GM12878 (cell line): Measurements from ENCODE around the gene TTC39B. TPM values are rescaled to one million over a fixed set of nuclear protein-coding genes. Genes with fewer than 3 reads are reported as not detected.

ENCODE experiments used
- ATAC-seq: fragments of 200-7000 bp; cut with Tn5 transposase; 3 replicates; pipeline ENCODE4 v1.9.1; 2020; ENCODE audit warnings: mild to moderate bottlenecking, moderate library complexity
- BruUV-seq: library from RNA; stranded (reverse); fragments of 400-500 nt; replicated peaks from 2 replicates; lab custom pipeline; 2021; lab: Mats Ljungman, UMichigan
- CTCF ChIA-PET: fragments of 300-600 bp; sonication (Branson Sonifier 250); formaldehyde crosslinking; extraction: SDS; loops from one replicate; lab custom pipeline; 2021; ENCODE audit warnings: inconsistent platforms; lab: Yijun Ruan, JAX
- POLR2A ChIA-PET: fragments of 350-600 bp; formaldehyde crosslinking; extraction: SDS; loops from one replicate; lab custom pipeline; 2021; ENCODE audit warnings: inconsistent platforms; lab: Charles Lee
- RAD21 ChIA-PET: fragments of 300-600 bp; sonication (Branson Sonifier 250); formaldehyde crosslinking; loops from one replicate; lab custom pipeline; 2023; ENCODE audit warnings: antibody characterized with exemption; ENCODE audit not compliant: unreplicated experiment; lab: Charles Lee
- SMC1A ChIA-PET: fragments of 300-600 bp; sonication (Branson Sonifier 250); formaldehyde crosslinking; loops from one replicate; lab custom pipeline; 2023; ENCODE audit not compliant: unreplicated experiment, uncharacterized antibody; lab: Charles Lee
- DNase-seq: peaks from one replicate; pipeline ENCODE4 v3.0.0-alpha.2; 2011; ENCODE audit warnings: low read depth, low spot score
- FAIRE-seq: peaks from 3 replicates; lab custom pipeline; 2011; peaks lifted over from hg19 to GRCh38; lab: Jason Lieb, UNC
- H2AFZ ChIP-seq: 2 replicates; pipeline ENCODE4 v1.6.0; 2011; ENCODE audit warnings: low read depth, low read length, control low read depth; ENCODE audit not compliant: control insufficient read depth
- H3K27ac ChIP-seq: 2 replicates; pipeline ENCODE4 v1.5.1; 2011; ENCODE audit warnings: control low read depth; ENCODE audit not compliant: control insufficient read depth, insufficient read depth
- H3K27me3 ChIP-seq, 2 experiments: replicated peaks in 1 of 2; 2 replicates each; pipeline versions ENCODE4 v1.6.0 to v1.6.1; 2011; ENCODE audit warnings: low read length in 1 of 2; ENCODE audit not compliant: control insufficient read depth in 2 of 2, insufficient read depth in 2 of 2
- H3K36me3 ChIP-seq, 2 experiments: 2 replicates each; pipeline ENCODE4 v1.5.1; 2011; ENCODE audit warnings: low read length in 1 of 2; ENCODE audit not compliant: control insufficient read depth in 2 of 2, insufficient read depth in 2 of 2
- H3K4me1 ChIP-seq: 2 replicates; pipeline ENCODE4 v1.6.1; 2011; ENCODE audit warnings: mild to moderate bottlenecking, low read length, moderate library complexity, mixed read lengths; ENCODE audit not compliant: control insufficient read depth, insufficient read depth
- H3K4me2 ChIP-seq: 2 replicates; pipeline ENCODE4 v1.6.0; 2011; ENCODE audit warnings: control low read depth; ENCODE audit not compliant: control insufficient read depth, insufficient read depth
- H3K4me3 ChIP-seq: fragments of 200-600 bp; sonication (generic); 2 replicates; pipeline ENCODE4 v1.5.1; 2016
- H3K79me2 ChIP-seq: 2 replicates; pipeline ENCODE4 v1.6.0; 2011; ENCODE audit warnings: low read length; ENCODE audit not compliant: control insufficient read depth, insufficient read depth
- H3K9ac ChIP-seq: 2 replicates; pipeline ENCODE4 v1.8.0; 2011; ENCODE audit warnings: low read length, control low read depth, mixed read lengths; ENCODE audit not compliant: control insufficient read depth, insufficient read depth
- H3K9me3 ChIP-seq: replicated peaks from 3 replicates; pipeline ENCODE4 v1.5.1; 2011; ENCODE audit warnings: mild to moderate bottlenecking, low read length; ENCODE audit not compliant: control insufficient read depth, insufficient read depth
- H4K20me1 ChIP-seq: 2 replicates; pipeline ENCODE4 v1.6.0; 2011; ENCODE audit not compliant: control insufficient read depth, insufficient read depth
- EP300 ChIP-seq, 2 experiments: fragments of 150-350 bp in 1 of 2; IDR thresholded peaks; 2 replicates each; pipeline ENCODE4 v1.6.1; 2011 to 2012; ENCODE audit warnings: low read depth in 2 of 2, low read length in 2 of 2, borderline replicate concordance in 1 of 2, improper control_type of control experiment in 1 of 2, inconsistent platforms in 1 of 2; ENCODE audit not compliant: control insufficient read depth in 1 of 2
- NR2F1 ChIP-seq: fragments of 450-650 bp; conservative IDR thresholded peaks from 2 replicates; pipeline ENCODE4 v1.6.1; 2017; ENCODE audit warnings: mild to moderate bottlenecking
- RUNX3 ChIP-seq: IDR thresholded peaks from 2 replicates; pipeline ENCODE4 v1.6.1; 2012; ENCODE audit warnings: low read length, inconsistent platforms
- TCF12 ChIP-seq: IDR thresholded peaks from 2 replicates; pipeline ENCODE4 v1.6.1; 2011; ENCODE audit warnings: low read depth, mild to moderate bottlenecking, low read length
- WGBS: methylation state at CpG from one replicate; pipeline ENCODE4 v1.1.6; 2016; ENCODE audit warnings: low lambda C conversion rate; ENCODE audit not compliant: insufficient replicate concordance, insufficient coverage; ENCODE audit errors: missing lambda C conversion rate; 5-methylcytosine and 5-hydroxymethylcytosine counted together
- in situ Hi-C: fragments of 300-500 bp; cut with MboI; formaldehyde crosslinking; loops from 9 replicates; pipeline ENCODE4 v1.14.3; 2018; ENCODE audit warnings: mixed read lengths
- intact Hi-C: fragments of 100-400 bp; cut with micrococcal nuclease; formaldehyde crosslinking; loops from one replicate; pipeline ENCODE4 v1.14.2; 2022; ENCODE audit not compliant: unreplicated experiment
- polyA plus RNA-seq, 11 experiments: library from polyadenylated mRNA; depleted of rRNA in 4 of 11; unstranded in 6 of 11; stranded (reverse) in 5 of 11; fragments of >200 nt; fragmentation: Nextera tagmentation in 4 of 11; fragmentation: Illumina TruSeq in 1 of 11; extraction: Ambion mirVana in 4 of 11; extraction: Trizol in 1 of 11; gene quantifications; 1 replicate in 1 of 11; 2 replicates in 10 of 11; pipeline versions ENCODE4 v1.2.1 to v1.2.3, GENCODE V29; 2011 to 2016; ENCODE audit warnings: inconsistent platforms in 2 of 11, missing spikeins in 2 of 11, low read depth in 1 of 11
- total RNA-seq, 4 experiments: library from RNA; depleted of rRNA in 3 of 4; stranded (reverse); fragments of >200 nt in 3 of 4; fragmentation: Illumina TruSeq in 1 of 4; extraction: Trizol in 1 of 4; gene quantifications; 2 replicates each; pipeline versions ENCODE4 v1.2.1 to v1.2.3, GENCODE V29; 2013 to 2021
- TF ChIP-seq, protein P1 (sequence below): fragments of 450-650 bp; conservative IDR thresholded peaks from 2 replicates; pipeline ENCODE4 v1.6.1; 2017; ENCODE audit warnings: mild to moderate bottlenecking, moderate library complexity
- TF ChIP-seq, protein P2 (sequence below): fragments of 450-650 bp; IDR thresholded peaks from 2 replicates; pipeline ENCODE4 v1.6.1; 2018; ENCODE audit warnings: borderline replicate concordance, mild to moderate bottlenecking; ENCODE audit not compliant: partially characterized antibody

The TTC39B gene
- total and polyA plus RNA-seq, 10 of the 15 experiments (the other 5 are each of a cell fraction or from before 2014, with no cell fraction given), result 0.68 to 2.5 (median 1.5) TPM

DNA sequence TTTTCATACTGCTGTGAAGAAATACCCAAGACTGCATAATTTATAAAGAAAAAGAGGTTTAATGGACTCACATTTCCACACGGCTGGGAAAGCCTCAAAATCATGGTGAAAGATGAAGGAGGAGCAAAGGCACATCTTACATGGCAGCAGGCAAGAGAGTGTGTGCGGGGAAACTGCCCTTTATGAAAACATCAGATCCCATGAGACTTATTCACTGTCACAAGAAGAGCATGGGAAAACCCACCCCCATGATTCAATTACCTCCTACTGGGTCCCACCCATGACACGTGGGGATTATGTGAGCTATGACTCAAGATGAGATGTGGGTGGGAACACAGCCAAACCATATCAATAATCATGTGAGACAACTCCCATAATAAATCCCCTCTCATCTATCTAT is 8.7 kb downstream of the TTC39B start:
- DNase-seq (no peak), ATAC-seq (no peak), FAIRE-seq (no peak)
- no peak for TF ChIP-seq NR2F1
- TF ChIP-seq RUNX3, result no peak
- TF ChIP-seq, protein P1, sequence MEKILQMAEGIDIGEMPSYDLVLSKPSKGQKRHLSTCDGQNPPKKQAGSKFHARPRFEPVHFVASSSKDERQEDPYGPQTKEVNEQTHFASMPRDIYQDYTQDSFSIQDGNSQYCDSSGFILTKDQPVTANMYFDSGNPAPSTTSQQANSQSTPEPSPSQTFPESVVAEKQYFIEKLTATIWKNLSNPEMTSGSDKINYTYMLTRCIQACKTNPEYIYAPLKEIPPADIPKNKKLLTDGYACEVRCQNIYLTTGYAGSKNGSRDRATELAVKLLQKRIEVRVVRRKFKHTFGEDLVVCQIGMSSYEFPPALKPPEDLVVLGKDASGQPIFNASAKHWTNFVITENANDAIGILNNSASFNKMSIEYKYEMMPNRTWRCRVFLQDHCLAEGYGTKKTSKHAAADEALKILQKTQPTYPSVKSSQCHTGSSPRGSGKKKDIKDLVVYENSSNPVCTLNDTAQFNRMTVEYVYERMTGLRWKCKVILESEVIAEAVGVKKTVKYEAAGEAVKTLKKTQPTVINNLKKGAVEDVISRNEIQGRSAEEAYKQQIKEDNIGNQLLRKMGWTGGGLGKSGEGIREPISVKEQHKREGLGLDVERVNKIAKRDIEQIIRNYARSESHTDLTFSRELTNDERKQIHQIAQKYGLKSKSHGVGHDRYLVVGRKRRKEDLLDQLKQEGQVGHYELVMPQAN, result no peak
- no peak for TF ChIP-seq EP300 (IDR thresholded peaks at IDR 0.05; ENCODE audit: borderline replicate concordance in 1 of 2, control insufficient read depth in 1 of 2, low read depth in 2 of 2, low read length in 2 of 2)
- TF ChIP-seq, protein P2, sequence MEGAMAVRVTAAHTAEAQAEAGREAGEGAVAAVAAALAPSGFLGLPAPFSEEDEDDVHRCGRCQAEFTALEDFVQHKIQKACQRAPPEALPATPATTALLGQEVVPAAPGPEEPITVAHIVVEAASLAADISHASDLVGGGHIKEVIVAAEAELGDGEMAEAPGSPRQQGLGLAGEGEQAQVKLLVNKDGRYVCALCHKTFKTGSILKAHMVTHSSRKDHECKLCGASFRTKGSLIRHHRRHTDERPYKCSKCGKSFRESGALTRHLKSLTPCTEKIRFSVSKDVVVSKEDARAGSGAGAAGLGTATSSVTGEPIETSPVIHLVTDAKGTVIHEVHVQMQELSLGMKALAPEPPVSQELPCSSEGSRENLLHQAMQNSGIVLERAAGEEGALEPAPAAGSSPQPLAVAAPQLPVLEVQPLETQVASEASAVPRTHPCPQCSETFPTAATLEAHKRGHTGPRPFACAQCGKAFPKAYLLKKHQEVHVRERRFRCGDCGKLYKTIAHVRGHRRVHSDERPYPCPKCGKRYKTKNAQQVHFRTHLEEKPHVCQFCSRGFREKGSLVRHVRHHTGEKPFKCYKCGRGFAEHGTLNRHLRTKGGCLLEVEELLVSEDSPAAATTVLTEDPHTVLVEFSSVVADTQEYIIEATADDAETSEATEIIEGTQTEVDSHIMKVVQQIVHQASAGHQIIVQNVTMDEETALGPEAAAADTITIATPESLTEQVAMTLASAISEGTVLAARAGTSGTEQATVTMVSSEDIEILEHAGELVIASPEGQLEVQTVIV, result no peak
- no peak for TF ChIP-seq TCF12
- no peaks in the 10 kb centered on the region for H3K36me3 ChIP-seq
- H3K9me3 ChIP-seq, result no peaks in the 10 kb centered on the region; the same call in 2 of the 3 replicates
- intact Hi-C loops (no loop called here), in situ Hi-C loops (no loop called here)
- H3K27ac ChIP-seq, result no peak overlapping the region
- no peak overlapping the region for H3K4me3 ChIP-seq
- ChIA-PET RAD21 (no interaction called here), POLR2A (interaction anchor here (0.6 kb wide), 1 partner anchor 12 kb away, joined by 3 read pairs; no protein-coding TSS in a partner anchor), CTCF (no interaction called here), SMC1A (interaction anchor here (4.4 kb wide), 1 partner anchor 8 kb away, joined by 21 read pairs; the partner anchor contains the start of gene TTC39B)
- H2AFZ ChIP-seq, result no peak overlapping the region
- no TSS peak for BruUV-seq
- 58% methylated on average over 3 of the region's 3 CpGs for WGBS
- no peaks in the 10 kb centered on the region for H3K27me3 ChIP-seq
- H3K9ac ChIP-seq, result no peak overlapping the region
- no peaks in the 10 kb centered on the region for H3K79me2 ChIP-seq
- peaks cover 21% of the 10 kb centered on the region for H3K4me1 ChIP-seq
- no peaks in the 10 kb centered on the region for H4K20me1 ChIP-seq
- H3K4me2 ChIP-seq, result no peak overlapping the region
